Measurements from ENCODE around the gene NOCT. TPM values are rescaled to one million over a fixed set of nuclear protein-coding genes. Genes with fewer than 3 reads are reported as not detected.

NOCT gene
- polyA plus RNA-seq, 1 donor (not counting 4 experiments of a cell fraction or from before 2014, with no cell fraction given): 12.6 TPM

- H3K4me1 ChIP-seq (ENCODE audit: control insufficient read depth, extremely low read depth, insufficient read depth, low read length): peaks cover 10% of the 10 kb centered on the region
- no peak for DNase-seq (ENCODE audit: low read depth, low spot score)
- no peaks in the 10 kb centered on the region for H3K9me1 ChIP-seq (ENCODE audit: control insufficient read depth, extremely low read depth, insufficient read depth, low read length)
- peak overlapping the region; percentile 98 for H2AFZ ChIP-seq (ENCODE audit: control insufficient read depth, low read length)
- FAIRE-seq: no peak
- H3K36me3 ChIP-seq (ENCODE audit: control insufficient read depth in 2 of 2, extremely low read depth in 1 of 2, insufficient read depth in 2 of 2, low read length in 2 of 2): no peaks in the 10 kb centered on the region
- H3K9ac ChIP-seq (ENCODE audit: control insufficient read depth, extremely low read depth, insufficient read depth, low read length): peak overlapping the region; percentile 94
- H3K4me3 ChIP-seq (ENCODE audit: control insufficient read depth in 2 of 3, extremely low read depth in 1 of 3, insufficient read depth in 2 of 3, low read depth in 1 of 3, low read length in 3 of 3): peak overlapping the region; percentile 54 to 91 (median 75)
- H3K79me2 ChIP-seq (ENCODE audit: control insufficient read depth, insufficient read depth, low read length): peaks cover 42% of the 10 kb centered on the region
- no peaks in the 10 kb centered on the region for H3K27me3 ChIP-seq (ENCODE audit: control insufficient read depth, extremely low read depth, insufficient read depth, low read length)
- no peaks in the 10 kb centered on the region for H4K20me1 ChIP-seq (ENCODE audit: control insufficient read depth, extremely low read depth, insufficient read depth, low read length)
- dilution Hi-C loops (cut with MboI; ENCODE audit: extremely low pct_ligation_motif_present, low sequenced_read_pairs): no loop called here
- TF ChIP-seq EZH2 (IDR thresholded peaks at IDR 0.05; ENCODE audit: low read length): no peak
- TF ChIP-seq, protein P1, sequence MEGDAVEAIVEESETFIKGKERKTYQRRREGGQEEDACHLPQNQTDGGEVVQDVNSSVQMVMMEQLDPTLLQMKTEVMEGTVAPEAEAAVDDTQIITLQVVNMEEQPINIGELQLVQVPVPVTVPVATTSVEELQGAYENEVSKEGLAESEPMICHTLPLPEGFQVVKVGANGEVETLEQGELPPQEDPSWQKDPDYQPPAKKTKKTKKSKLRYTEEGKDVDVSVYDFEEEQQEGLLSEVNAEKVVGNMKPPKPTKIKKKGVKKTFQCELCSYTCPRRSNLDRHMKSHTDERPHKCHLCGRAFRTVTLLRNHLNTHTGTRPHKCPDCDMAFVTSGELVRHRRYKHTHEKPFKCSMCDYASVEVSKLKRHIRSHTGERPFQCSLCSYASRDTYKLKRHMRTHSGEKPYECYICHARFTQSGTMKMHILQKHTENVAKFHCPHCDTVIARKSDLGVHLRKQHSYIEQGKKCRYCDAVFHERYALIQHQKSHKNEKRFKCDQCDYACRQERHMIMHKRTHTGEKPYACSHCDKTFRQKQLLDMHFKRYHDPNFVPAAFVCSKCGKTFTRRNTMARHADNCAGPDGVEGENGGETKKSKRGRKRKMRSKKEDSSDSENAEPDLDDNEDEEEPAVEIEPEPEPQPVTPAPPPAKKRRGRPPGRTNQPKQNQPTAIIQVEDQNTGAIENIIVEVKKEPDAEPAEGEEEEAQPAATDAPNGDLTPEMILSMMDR (optimal IDR thresholded peaks at IDR 0.05 in 1 of 3, IDR thresholded peaks at IDR 0.05 in 1 of 3, conservative IDR thresholded peaks at IDR 0.05 in 1 of 3; ENCODE audit: extremely low read depth in 1 of 3, insufficient read depth in 2 of 3, low read length in 3 of 3): peak in 2 of 3 experiments; percentile 19 to 30
- no peaks in the 10 kb centered on the region for H3K9me3 ChIP-seq (ENCODE audit: control insufficient read depth, low read depth, low read length)
- H3K27ac ChIP-seq (ENCODE audit: control insufficient read depth, insufficient read depth, low read length): peak overlapping the region; percentile 84
- H3K4me2 ChIP-seq (ENCODE audit: control insufficient read depth, extremely low read depth, insufficient read depth, low read depth, low read length): peak overlapping the region; percentile 98
Observed at GRCh38 chr4:139083607-139083955, 68.0 kb downstream of the NOCT start.

- Histone ChIP-seq H3K4me1 (ENCODE audit: control insufficient read depth, extremely low read depth, insufficient read depth, low read length) (peaks cover 10% of the 10 kb centered on the region), H4K20me1 (ENCODE audit: control insufficient read depth, extremely low read depth, insufficient read depth, low read length) (no peaks in the 10 kb centered on the region), H3K27ac (ENCODE audit: control insufficient read depth, insufficient read depth, low read length) (peak overlapping the region; percentile 84), H3K79me2 (ENCODE audit: control insufficient read depth, insufficient read depth, low read length) (peaks cover 36% of the 10 kb centered on the region), H2AFZ (ENCODE audit: control insufficient read depth, low read length) (peak overlapping the region; percentile 98), H3K9me3 (ENCODE audit: control insufficient read depth, low read depth, low read length) (no peaks in the 10 kb centered on the region), H3K36me3 (ENCODE audit: control insufficient read depth in 2 of 2, extremely low read depth in 1 of 2, insufficient read depth in 2 of 2, low read length in 2 of 2) (no peaks in the 10 kb centered on the region), H3K9me1 (ENCODE audit: control insufficient read depth, extremely low read depth, insufficient read depth, low read length) (no peaks in the 10 kb centered on the region), H3K4me2 (ENCODE audit: control insufficient read depth, extremely low read depth, insufficient read depth, low read depth, low read length) (peak overlapping the region; percentile 98), H3K9ac (ENCODE audit: control insufficient read depth, extremely low read depth, insufficient read depth, low read length) (peak overlapping the region; percentile 94), H3K4me3 (ENCODE audit: control insufficient read depth in 2 of 3, extremely low read depth in 1 of 3, insufficient read depth in 2 of 3, low read depth in 1 of 3, low read length in 3 of 3) (peak overlapping the region; percentile 54 to 91 (median 75)), H3K27me3 (ENCODE audit: control insufficient read depth, extremely low read depth, insufficient read depth, low read length) (no peaks in the 10 kb centered on the region)
- dilution Hi-C loops (cut with MboI; ENCODE audit: extremely low pct_ligation_motif_present, low sequenced_read_pairs): no loop called here
- DNase-seq (ENCODE audit: low read depth, low spot score) (no peak), FAIRE-seq (peak; percentile 13)
- TF ChIP-seq, protein P1 (optimal IDR thresholded peaks at IDR 0.05 in 1 of 3, IDR thresholded peaks at IDR 0.05 in 1 of 3, conservative IDR thresholded peaks at IDR 0.05 in 1 of 3; ENCODE audit: extremely low read depth in 1 of 3, insufficient read depth in 2 of 3, low read length in 3 of 3): no peak
- TF ChIP-seq EZH2 (IDR thresholded peaks at IDR 0.05; ENCODE audit: low read length): no peak
Observed at GRCh38 chr4:139083956-139084803, 68.6 kb downstream of the NOCT start.

Measured in keratinocyte (primary cell).